Measurements from ENCODE around the gene ATP6V1G3. TPM values are rescaled to one million over a fixed set of nuclear protein-coding genes. Genes with fewer than 3 reads are reported as not detected.

ATP6V1G3 gene
- total and polyA plus RNA-seq, 2 donors (not counting 1 experiment from before 2014, with no cell fraction given): not detected

DNA sequence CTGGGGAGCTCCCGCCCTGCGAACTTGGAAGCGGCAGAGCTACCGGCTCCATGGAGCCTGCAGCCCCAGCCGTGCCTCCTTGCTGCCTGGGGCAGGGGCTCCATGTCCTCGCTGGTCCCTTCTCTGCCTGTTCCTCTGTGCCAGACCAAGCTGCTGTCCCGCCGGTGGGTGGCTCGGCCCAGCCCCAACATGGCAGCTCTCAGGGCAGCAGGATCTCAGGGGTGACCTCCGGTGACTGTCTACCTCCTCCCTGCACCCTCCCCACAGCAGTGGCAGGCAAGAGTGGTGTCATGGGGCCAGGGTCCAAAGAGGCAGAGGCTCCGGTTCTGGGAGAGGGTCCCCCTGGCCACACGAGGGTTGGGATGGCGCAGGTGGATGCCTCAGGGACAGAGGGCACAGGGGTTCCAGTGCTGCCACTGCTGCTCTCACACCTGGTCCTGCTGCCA is 45.8 kb downstream of the ATP6V1G3 start:
- ChIA-PET POLR2A (no interaction called here), CTCF (no interaction called here)
- H4K20me1 ChIP-seq (ENCODE audit: control insufficient read depth, insufficient read depth, low read length, poor library complexity, severe bottlenecking): no peaks in the 10 kb centered on the region
- no peaks in the 10 kb centered on the region for H3K79me2 ChIP-seq (ENCODE audit: control insufficient read depth, insufficient read depth, low read length)
- H3K4me3 ChIP-seq (ENCODE audit: control extremely low read depth in 1 of 5, extremely low read depth in 1 of 5, insufficient read depth in 1 of 5, low read depth in 2 of 5, low read length in 4 of 5): no peak overlapping the region
- DNase-seq (no peak), ATAC-seq (ENCODE audit: low read depth) (no peak)
- H3K9me3 Mint-ChIP-seq (ENCODE audit: insufficient read depth): no peaks in the 10 kb centered on the region
- intact Hi-C loops (cut with micrococcal nuclease): no loop called here
- H3K27ac Mint-ChIP-seq: no peak overlapping the region
- no peak overlapping the region for H2AFZ ChIP-seq (ENCODE audit: insufficient read depth, low read depth, low read length, poor library complexity, severe bottlenecking)
- H3K4me2 ChIP-seq (replicated peaks; ENCODE audit: low read depth, low read length, poor library complexity, severe bottlenecking): no peak overlapping the region
- H3K4me3 Mint-ChIP-seq: no peak overlapping the region
- TF ChIP-seq EZH2 (IDR thresholded peaks at IDR 0.05; ENCODE audit: borderline replicate concordance, insufficient read depth, low read depth, low read length, poor library complexity, severe bottlenecking) (no peak), CTCF (IDR thresholded peaks at IDR 0.05) (no peak)
- WGBS (ENCODE audit: insufficient coverage): 98% methylated on average over 13 of the region's 13 CpGs
- H3K9ac ChIP-seq (ENCODE audit: low read length): no peak overlapping the region
- H3K4me1 Mint-ChIP-seq: peaks cover 13% of the 10 kb centered on the region
- no peaks in the 10 kb centered on the region for H3K27me3 Mint-ChIP-seq
- peaks cover 9 to 12% of the 10 kb centered on the region in 2 donors for H3K4me1 ChIP-seq (ENCODE audit: control insufficient read depth in 2 of 2, insufficient read depth in 2 of 2, low read length in 2 of 2)
- no peak overlapping the region for H3K27ac ChIP-seq (ENCODE audit: low read length in 2 of 2)
- H3K27me3 ChIP-seq (replicated peaks in 1 of 4; ENCODE audit: control extremely low read depth in 1 of 4, control insufficient read depth in 3 of 4, insufficient read depth in 4 of 4, low read length in 3 of 4): no peaks in the 10 kb centered on the region
- peaks cover 0 to 5% (median 0%) of the 10 kb centered on the region in 3 donors for H3K9me3 ChIP-seq (ENCODE audit: control extremely low read depth in 1 of 3, control insufficient read depth in 2 of 3, insufficient read depth in 1 of 3, low read length in 2 of 3)
- no peaks in the 10 kb centered on the region for H3K36me3 ChIP-seq (replicated peaks in 1 of 2; ENCODE audit: control extremely low read depth in 1 of 2, control insufficient read depth in 1 of 2, extremely low read depth in 1 of 2, insufficient read depth in 2 of 2, low read length in 1 of 2)

DNA sequence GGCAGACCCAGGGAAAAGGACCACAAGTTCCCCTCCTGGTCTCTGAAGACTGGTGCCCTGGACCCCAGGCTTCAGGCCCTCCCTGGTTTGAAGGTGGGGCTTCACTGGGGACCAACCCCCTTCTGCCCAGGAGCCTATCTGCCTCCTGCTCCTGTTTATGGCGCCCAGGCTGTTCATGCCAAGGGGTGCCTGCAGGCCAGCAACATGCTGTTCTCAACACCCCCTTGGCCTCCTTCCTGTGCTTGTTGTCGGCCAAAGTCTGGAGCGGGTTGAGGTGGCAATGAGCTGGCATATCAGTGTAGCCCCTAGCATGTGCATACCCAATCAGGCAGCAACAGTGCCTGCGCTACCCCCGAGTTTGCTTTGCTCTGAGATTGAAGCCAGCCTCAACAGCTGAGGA is 46.3 kb downstream of the ATP6V1G3 start:
- Histone ChIP-seq H3K27ac (ENCODE audit: low read length in 2 of 2) (no peak overlapping the region), H3K79me2 (ENCODE audit: control insufficient read depth, insufficient read depth, low read length) (no peaks in the 10 kb centered on the region), H3K4me3 (ENCODE audit: control extremely low read depth in 1 of 5, extremely low read depth in 1 of 5, insufficient read depth in 1 of 5, low read depth in 2 of 5, low read length in 4 of 5) (no peak overlapping the region), H3K27me3 (replicated peaks in 1 of 4; ENCODE audit: control extremely low read depth in 1 of 4, control insufficient read depth in 3 of 4, insufficient read depth in 4 of 4, low read length in 3 of 4) (no peaks in the 10 kb centered on the region), H3K4me1 (ENCODE audit: control insufficient read depth in 2 of 2, insufficient read depth in 2 of 2, low read length in 2 of 2) (peaks cover 9 to 12% of the 10 kb centered on the region in 2 donors), H3K36me3 (replicated peaks in 1 of 2; ENCODE audit: control extremely low read depth in 1 of 2, control insufficient read depth in 1 of 2, extremely low read depth in 1 of 2, insufficient read depth in 2 of 2, low read length in 1 of 2) (no peaks in the 10 kb centered on the region), H4K20me1 (ENCODE audit: control insufficient read depth, insufficient read depth, low read length, poor library complexity, severe bottlenecking) (no peaks in the 10 kb centered on the region), H3K9ac (ENCODE audit: low read length) (no peak overlapping the region), H2AFZ (ENCODE audit: insufficient read depth, low read depth, low read length, poor library complexity, severe bottlenecking) (no peak overlapping the region), H3K4me2 (replicated peaks; ENCODE audit: low read depth, low read length, poor library complexity, severe bottlenecking) (no peak overlapping the region), H3K9me3 (ENCODE audit: control extremely low read depth in 1 of 3, control insufficient read depth in 2 of 3, insufficient read depth in 1 of 3, low read length in 2 of 3) (peaks cover 0 to 5% (median 0%) of the 10 kb centered on the region in 3 donors)
- Mint-ChIP-seq H3K4me1 (peaks cover 13% of the 10 kb centered on the region), H3K27me3 (no peaks in the 10 kb centered on the region), H3K4me3 (no peak overlapping the region), H3K9me3 (ENCODE audit: insufficient read depth) (no peaks in the 10 kb centered on the region), H3K27ac (no peak overlapping the region)
- CTCF ChIA-PET: no interaction called here
- POLR2A ChIA-PET: no interaction called here
- no peak for ATAC-seq (ENCODE audit: low read depth)
- TF ChIP-seq EZH2 (IDR thresholded peaks at IDR 0.05; ENCODE audit: borderline replicate concordance, insufficient read depth, low read depth, low read length, poor library complexity, severe bottlenecking) (no peak), CTCF (IDR thresholded peaks at IDR 0.05) (no peak)
- WGBS (ENCODE audit: insufficient coverage): 99% methylated on average over 5 of the region's 5 CpGs
- intact Hi-C loops (cut with micrococcal nuclease): no loop called here
- no peak for DNase-seq

All from B cell (primary cell).